SK-N-SH treated with all-trans-retinoic acid at 6 μM for 48 hours (cell line): Measurements from ENCODE around the gene CPLX1.

ENCODE experiments used
- CSRNP3 ChIP-seq: fragments of 250-450 bp; sonication (Bioruptor Pico); IDR thresholded peaks from 2 replicates; pipeline ENCODE4 v1.5.1; 2021; ENCODE audit warnings: mild to moderate bottlenecking, moderate library complexity
- ZFP3 ChIP-seq: fragments of 250-450 bp; sonication (Bioruptor Pico); IDR thresholded peaks from 2 replicates; pipeline ENCODE4 v1.5.0; 2020; ENCODE audit warnings: mild to moderate bottlenecking, moderate library complexity

- no peak for TF ChIP-seq ZFP3
- no peak for TF ChIP-seq CSRNP3 (CRISPR knock-in tag)
Measured at GRCh38 chr4:760616-761015, 65.3 kb downstream of the CPLX1 start.
